Muscle of back (tissue), 11 donors: ENCODE data around the gene FAM210B. TPM values are rescaled to one million over a fixed set of nuclear protein-coding genes. Genes with fewer than 3 reads are reported as not detected.
"Not testable (repeated sequence)": the region's sequence is repeated elsewhere in the genome, so short reads cannot be mapped to it uniquely, and the experiment has no call there.

Source experiments
- DNase-seq, 3 donors: peaks; one replicate each; pipeline versions ENCODE4 v3.0.0 to v3.0.0-alpha.2; 2013
- polyA plus RNA-seq, 10 donors: library from polyadenylated mRNA; unstranded; fragments of 120-200 nt; gene quantifications; one replicate each; pipeline ENCODE4 v1.2.1, GENCODE V29; 2013; ENCODE audit not compliant: insufficient read length in 10 of 10

The FAM210B gene
- polyA plus RNA-seq, 10 donors: 32.8 to 64.9 (median 43.2) TPM

DNA sequence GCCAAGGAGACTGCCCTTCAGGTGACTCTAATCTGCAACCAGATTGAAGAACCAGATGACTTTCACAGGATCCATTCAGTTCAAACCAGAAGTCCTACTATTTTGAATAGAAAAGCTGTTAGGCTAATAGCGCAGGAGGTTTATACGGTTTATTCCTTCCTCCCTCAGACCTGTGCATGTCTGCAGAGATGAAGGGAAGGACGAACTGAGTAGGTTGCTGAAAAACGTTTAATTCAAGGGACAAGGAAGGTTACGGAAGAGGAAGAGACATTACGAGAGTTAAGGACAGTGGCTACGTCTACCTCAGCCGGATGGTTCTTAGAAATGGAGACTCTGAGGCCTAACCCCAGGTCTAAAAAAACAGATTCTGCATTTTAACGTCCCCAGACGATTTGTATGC lies 32.3 kb downstream of the FAM210B start:
- DNase-seq: no peak

DNA sequence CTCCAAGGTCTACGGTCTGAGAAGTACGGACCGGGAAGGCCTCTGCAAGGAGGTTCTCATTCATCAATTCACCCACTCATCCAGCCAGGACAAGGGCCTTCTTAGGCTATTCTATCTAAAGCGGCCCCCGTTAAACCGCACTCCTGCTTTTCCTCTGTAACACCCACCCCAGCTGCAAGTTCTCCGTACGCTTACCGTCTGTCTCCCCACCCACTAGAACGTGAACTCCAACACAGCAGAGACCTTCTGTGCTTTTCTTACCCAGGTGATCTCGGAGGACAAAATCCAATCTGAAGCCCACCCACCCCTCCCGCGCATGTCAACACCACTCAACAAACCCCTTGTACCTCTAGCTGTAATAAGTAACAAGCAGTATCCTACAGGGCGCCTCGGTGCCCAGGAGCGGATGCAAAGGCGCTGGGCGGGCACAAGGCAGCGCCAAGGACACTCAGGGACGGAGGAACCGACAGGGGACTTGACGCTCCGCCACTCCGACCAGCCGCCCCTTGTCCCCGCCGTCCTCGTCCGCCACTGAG lies 32.9 kb downstream of the FAM210B start:
- peak in 1 of 3 donors; percentile 22 for DNase-seq

DNA sequence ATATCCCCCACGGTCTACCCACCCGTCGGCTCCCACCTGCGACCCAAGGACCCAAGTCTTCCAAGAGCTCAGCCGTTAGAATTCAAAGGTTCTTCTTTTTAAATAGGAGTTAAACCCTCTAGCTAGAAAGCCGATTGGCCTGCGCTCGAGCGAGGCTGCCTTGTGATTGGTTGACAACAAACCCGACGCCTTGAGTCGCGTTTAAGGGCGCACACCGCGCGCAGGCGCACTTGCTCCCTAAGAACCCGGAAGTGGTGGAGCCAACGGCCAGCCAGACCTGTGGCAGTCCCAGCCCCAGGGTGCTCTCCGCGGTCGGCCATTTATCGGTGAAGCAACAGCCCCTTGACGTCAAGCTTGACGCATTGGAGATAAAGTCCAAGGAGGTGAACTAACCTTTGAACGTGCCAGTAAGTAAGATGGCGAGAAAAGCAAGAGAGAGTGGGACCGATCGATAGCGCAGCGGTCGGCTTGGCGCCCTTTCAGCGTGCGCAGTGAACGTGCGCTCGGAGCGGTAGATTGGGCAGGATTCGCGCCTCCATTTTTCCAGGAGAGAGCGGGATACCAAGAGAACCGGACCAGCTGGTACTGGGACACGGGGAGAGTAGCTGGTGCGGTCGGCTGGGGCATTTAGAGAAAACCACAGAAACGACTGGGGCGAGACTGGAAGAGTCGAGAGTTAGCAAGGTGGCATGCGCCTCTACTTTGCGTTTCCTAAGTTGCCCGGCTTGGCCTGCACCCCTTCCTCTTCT lies 33.5 kb downstream of the FAM210B start, which contains the start of the genes AURKA and CSTF1:
TSS of gene AURKA (minus strand) at position 84 of the 749 bp plus-strand sequence. CDS start 4,018 bp downstream, outside the sequence.
TSS of gene CSTF1 (plus strand) at position 514 of the 749 bp plus-strand sequence. CDS start 2,908 bp downstream, outside the sequence.
- DNase-seq: peak; percentile 99 to 100 (median 99)

DNA sequence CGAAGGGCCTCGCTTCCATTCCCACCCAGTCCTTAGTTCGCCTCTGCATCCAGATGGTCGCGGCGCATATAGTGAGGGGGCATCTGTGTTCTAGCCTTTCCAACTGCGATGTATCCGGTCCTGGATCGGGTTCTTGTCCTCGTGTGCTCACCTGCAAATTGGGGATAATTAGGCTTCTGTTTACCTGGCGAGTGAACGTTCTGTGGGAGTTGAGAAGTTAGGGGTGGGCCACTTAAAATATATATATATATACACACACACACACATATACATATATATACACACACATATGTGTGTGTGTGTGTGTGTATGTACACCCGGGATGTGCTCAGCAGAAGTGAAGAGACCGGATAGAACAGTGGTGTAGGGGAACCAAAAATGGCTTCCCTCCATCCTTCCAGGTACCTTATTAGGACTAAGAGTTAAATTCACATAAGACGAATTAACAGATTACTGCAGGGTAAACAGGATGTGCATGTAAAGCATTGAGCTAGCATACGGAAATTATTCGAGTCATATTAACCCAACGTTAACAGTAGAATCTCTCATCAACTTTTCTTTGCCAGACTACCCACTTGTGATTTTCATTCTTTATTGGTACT lies 34.2 kb downstream of the FAM210B start:
- peak in 1 of 3 donors; percentile 30 for DNase-seq

DNA sequence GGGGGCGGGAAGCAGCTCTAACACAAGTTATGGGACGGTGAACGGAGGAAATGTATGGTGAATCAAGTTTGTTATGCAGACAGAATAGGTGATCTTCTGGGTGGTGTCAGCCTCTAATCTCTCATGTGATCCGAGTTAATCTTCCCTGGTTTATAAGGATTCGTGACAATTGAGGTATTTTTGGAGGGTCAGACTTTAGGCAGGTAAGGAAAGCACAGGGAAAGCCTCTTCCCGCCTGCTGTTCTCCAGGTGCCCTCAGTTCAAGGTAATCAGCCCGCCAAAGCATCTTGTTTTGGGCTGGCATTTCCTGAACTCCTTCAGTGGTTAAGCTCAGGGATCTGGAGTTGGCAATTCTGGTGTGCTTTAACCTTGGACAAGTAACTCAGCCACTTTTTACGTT lies 34.9 kb downstream of the FAM210B start:
- DNase-seq: no peak

DNA sequence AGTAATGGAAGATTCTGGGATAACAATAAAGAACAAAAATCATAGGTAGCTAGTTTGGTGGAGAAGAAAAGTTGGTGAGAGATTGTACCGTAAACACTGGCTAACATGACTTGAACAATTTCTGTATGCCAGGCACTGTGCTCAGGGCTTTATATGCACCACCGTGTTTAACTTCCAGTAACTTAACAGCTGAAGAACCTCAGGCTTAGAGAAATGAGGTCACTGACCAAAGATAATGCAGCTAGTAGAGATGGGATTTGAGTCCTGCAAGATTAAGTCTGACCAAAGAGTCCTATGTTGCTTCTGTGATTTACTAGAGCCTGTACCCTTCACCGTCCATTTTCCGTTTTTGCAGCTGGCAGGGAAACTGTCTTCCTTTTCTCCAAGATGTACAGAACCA lies 36.4 kb downstream of the FAM210B start:
- no peak for DNase-seq

DNA sequence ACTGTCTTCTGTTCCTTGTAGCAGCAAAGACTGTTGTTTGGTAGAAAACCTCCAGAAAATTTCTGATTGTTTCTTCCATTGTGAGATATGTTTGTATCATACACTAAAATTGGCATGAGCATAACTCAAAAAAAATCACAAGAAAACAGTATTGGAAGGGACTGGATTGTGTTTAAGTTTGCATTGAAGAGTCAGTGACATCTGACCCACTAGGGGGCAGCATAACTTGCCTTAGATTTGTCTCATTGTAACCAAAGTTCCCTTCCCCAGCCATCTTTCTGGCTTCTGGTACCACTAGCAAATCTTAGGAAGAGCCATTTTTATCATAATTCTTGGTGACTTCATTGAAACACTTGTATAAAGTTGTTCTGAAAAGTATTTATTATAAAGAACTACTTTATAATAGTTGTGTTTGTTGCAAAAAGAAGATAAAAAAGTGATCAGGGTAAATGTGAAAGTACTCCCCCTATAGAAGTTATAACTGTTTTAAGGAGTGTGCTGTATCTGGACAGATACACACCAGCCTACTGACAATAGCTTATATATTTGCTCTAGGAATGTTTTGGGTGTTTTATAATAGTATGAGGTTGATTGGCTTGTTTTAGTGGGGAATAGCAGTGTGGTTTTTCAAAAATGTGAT lies 41.3 kb downstream of the FAM210B start:
- DNase-seq: peak; percentile 69 to 82 (median 76)

DNA sequence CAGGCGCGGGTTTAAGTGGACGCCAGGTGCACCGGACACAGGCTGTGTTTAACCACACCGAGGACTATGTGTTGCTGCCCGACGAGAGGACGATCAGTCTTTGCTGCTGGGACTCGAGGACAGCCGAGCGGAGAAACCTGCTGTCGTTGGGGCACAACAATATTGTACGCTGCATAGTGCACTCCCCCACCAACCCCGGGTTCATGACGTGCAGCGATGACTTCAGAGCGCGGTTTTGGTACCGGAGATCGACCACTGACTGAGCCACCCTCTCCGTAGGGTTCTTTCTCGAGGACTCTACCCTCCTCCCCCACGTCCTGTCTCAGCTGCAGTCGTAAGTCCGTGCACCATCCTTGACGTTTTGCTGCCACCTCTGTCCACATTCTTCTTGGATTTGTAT lies 44.7 kb downstream of the FAM210B start:
- no peak for DNase-seq

DNA sequence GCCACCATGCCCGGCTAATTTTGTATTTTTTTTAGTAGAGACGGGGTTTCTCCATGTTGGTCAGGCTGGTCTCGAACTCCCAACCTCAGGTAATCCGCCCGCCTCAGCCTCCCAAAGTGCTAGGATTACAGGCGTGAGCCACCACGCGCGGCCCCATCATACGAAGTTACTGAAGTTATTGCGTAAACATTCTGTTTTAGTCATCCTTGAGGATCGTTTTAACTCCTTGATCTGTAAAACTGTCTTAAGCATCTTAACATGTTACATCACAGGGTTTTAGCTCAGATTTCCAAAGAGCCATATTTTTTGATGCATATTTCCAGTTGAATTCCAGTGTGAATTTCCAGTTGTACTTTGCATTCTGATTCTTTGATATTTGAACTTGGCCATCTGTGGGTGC lies 46.6 kb downstream of the FAM210B start:
- not testable (repeated sequence) for DNase-seq

DNA sequence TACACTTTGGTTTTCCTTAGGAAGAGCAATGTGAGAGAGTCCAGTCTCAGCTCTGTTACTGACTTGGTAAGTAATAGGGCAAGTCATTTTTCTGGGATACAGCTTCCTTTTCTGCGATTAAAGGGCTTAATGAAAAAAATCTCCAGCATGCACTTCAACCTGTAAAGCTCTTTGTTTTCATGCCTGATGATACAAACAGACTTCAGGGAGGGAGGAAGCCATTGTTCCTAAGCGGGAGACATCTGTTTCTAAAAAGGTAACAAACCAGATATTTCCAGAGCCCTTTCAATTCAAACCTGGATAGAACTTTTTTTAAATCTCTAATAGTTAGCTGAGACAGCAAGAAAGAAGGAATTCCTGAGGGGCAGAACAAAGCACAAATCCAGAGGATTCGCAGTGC lies 48.1 kb downstream of the FAM210B start:
- no peak for DNase-seq

DNA sequence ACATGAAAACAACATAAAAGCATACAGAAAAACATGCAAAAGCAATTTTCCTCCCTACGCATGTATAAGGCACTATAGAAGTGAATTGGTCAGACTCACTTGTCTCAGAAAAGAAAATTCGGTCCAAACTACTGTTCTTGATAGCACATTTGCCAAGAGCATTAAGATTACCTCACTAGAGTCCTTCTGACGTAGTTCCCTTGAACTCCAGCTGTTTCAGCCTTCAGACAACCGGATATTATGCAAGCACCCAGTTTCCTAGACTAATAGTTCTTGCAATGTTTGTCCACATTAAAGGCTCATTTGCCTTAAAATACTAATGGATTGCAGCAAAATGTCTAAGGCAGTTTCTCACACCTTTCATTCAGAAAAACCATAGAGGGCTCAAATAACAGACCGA lies 50.7 kb downstream of the FAM210B start:
- DNase-seq: no peak

DNA sequence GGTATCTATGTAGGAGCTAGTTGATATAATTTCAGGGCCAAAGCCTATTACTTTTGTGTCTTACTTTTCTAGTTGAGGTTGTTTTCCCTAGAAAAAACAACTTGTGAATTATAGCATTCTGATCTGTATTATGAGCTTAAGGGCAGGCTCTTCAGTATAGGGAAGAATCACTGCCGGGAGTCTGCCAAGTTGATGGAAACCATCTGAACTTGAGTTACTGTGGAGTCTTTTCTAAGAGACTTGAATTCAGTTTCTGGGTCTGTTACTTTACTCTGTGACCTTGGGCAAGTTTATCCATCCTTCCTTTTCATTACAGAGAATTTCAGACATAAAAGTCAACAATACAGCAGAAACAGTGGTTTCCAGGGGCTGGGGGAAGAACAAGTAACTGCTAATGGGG lies 51.2 kb downstream of the FAM210B start:
- no peak for DNase-seq

DNA sequence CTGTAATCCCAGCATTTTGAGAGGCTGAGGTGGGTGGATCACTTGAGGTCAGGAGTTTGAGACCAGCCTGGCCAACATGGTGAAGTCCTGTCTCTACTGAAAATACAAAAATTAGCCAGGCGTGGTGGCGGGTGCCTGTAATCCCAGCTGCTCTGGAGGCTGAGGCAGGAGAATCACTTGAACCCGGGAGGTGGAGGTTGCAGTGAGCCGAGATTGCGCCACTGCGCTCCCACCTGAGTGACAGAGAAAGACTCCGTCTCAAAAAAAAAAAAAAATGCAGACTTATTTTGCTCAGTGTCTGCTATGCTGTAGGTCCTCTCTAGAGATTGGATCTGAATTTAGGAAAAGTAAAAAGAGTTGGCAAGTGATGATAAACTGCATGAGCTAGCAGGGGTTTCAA lies 52.5 kb downstream of the FAM210B start:
- not testable (repeated sequence) for DNase-seq

DNA sequence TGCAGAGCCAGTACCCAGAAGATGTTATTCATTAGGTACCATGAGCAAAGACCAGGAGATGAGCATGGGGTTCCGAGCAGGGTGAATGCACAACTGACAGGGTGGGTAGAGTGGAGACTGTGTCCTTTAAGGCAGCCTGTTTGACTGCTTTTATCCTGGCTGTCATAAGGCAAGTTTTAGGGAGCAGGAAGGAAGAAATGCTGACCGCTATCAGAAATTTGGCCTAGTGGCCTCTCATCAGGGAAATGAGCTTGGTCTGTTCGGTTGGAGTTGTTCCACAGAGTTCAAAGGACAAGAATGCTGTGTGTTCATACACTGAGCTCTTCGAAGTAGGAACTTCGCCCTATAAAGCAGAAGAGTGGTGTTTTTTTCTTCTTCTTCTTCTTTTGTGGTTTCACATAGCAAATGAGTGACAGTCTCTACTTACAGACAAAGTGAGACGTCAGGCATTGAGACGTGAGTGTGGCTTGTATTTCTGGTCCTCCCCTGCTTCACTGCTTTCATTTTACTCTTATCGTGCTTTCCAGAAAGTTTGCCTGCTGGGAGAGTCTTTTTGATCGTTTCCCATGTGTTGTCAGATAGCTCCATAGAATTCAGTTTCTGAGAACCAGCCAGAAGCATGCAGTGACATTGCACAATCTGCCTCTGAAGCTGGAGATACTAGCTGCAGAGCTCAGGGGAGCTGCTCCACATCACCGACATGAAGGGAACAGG lies 53.1 kb downstream of the FAM210B start, which contains the start of gene CASS4:
TSS of gene CASS4 (plus strand) at position 502 of the 714 bp plus-strand sequence. CDS start at position 701, 199 bp downstream.
- peak in 2 of 3 donors; percentile 30 to 36 for DNase-seq

DNA sequence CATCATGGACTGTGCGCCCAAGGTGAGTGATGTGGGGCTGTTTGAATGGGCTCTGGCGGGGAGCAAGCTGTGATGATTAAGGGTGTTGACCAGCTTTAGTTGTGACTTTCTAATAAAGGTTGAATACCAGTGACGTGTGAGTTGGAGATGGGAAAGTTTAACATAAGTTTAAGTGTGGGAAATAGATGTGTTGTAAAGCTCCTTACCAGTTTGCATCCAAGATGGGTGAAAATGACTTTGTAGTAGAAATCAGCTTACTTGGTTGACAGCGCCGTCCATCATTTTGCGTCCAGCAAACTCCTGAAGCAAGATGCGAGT lies 53.7 kb downstream of the FAM210B start:
- DNase-seq: no peak

DNA sequence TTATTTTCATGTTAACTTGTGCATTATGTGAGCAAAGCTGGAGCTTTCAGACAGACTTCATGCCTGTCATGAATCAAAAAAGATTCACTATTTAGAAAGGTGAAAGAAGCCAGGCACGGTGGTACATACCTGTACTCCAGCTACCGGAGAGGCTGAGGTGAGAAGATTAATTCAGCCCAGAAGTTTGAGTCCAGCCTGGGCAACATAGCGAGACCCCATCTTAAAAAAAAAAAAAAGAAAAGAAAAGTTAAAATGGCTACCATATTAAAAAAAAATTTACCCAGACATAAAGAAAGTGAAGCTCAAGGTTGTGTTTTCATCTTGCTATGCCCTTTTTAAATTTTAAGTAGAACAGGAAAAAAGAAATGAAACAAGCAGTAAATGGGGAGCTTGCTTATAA lies 54.2 kb downstream of the FAM210B start:
- no peak for DNase-seq

DNA sequence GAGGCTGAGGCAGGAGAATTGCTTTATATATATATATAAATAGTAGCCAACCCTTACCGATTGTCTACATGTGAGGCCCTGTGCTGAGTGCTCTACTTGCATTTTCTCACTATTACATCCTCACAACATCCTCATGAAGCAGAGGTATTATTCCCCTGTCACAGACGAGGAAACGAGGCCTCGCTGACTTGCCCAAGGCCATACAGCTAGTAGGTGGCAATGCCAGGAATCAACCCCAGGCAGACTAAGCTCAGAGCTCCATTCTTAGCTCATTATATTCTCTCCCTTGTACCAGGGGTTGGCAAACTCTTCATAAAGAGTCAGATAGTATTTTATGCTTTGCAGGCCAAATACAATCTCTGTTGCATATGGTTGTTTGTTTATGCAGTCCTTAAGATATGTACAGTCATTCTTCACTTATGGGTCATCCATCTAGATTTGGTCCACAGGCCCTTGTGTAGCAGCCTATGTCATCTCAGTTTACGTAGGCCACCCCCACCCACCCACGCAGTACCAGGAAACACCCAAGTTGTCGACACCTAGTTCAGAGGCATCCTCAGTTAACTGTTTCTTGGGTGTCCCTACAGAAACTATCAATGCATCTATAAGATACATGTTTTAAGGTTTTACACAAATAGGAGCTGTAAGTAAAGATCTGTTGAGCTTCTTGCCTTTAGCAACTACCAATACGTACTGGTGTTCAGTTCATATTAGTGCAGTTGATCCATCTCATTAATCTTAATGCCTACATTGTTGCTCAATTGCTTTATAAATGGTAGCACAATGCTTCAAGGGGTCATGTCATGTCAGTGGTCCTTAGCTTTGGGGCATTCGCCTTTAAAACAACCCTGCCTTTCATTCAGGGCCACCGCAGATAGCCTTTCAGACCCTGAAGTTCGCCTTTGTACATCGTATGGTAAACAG lies 56.3 kb downstream of the FAM210B start:
- DNase-seq: no peak

DNA sequence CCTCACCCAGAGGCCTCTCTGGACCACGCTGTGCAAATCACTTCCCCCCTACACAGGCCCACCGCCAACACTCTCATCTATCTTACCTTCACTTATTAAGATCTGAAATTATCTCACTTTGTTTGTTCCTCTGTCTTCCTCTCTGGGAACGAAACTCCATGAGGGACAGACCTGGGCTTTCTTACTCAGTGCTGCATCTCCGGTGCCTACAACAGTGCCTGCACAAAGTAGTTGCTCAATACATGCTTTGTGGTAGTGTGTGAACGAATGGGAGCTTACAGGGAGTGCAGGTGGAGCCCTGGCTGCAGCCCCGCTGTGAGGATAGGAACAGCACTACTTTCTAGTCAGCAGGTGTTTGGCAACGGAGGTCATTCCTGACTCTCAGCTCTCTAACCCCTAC lies 58.6 kb downstream of the FAM210B start:
- no peak for DNase-seq

DNA sequence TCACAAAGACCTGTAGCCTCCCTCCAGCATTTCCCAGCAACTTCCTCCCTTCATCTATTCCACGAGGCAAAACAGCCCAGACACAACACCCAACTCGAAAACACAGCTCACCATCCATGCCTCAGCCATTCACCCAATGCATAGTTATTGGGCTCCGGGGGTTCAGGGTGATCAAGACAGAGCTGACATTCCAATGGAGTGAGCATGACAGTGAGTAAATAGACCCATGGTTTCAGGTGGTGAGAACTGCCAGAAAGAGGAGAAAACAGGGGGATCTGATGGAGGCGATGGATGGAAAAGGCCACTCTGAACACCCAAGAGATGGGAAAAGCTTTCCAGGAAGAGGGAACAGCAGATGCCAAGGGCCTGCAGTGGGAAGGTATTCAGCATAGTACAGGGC lies 59.1 kb downstream of the FAM210B start:
- no peak for DNase-seq
